Ectodermal cell (in vitro differentiated cells): ENCODE data around the gene C1QTNF1.

Experiments used
- H3K27ac ChIP-seq: 2 replicates; pipeline ENCODE4 v1.7.0; 2013; ENCODE audit warnings: mild to moderate bottlenecking, low read depth, low read length; ENCODE audit not compliant: insufficient read depth, poor library complexity, severe bottlenecking
- H3K27me3 ChIP-seq: 2 replicates; pipeline ENCODE4 v1.7.0; 2013; ENCODE audit warnings: mild to moderate bottlenecking, low read length; ENCODE audit not compliant: insufficient read depth, control insufficient read depth, poor library complexity, severe bottlenecking
- H3K36me3 ChIP-seq: one replicate; pipeline ENCODE4 v1.7.0; 2013; ENCODE audit warnings: low read length; ENCODE audit not compliant: control insufficient read depth, insufficient read depth
- H3K4me1 ChIP-seq: one replicate; pipeline ENCODE4 v1.7.0; 2013; ENCODE audit warnings: low read length; ENCODE audit not compliant: control insufficient read depth, insufficient read depth
- H3K4me3 ChIP-seq: 2 replicates; pipeline ENCODE4 v1.7.0; 2013; ENCODE audit warnings: low read depth, low read length, control low read depth; ENCODE audit not compliant: insufficient read depth
- H3K9me3 ChIP-seq: 2 replicates; pipeline ENCODE4 v1.7.0; 2013; ENCODE audit warnings: mild to moderate bottlenecking, low read length, moderate library complexity; ENCODE audit not compliant: control insufficient read depth
- WGBS, 2 experiments: methylation state at CpG; one replicate each; pipeline ENCODE4 v1.1.7; 2013; ENCODE audit warnings: missing lambda C conversion rate in 2 of 2; 5-methylcytosine and 5-hydroxymethylcytosine counted together

Gene C1QTNF1

DNA sequence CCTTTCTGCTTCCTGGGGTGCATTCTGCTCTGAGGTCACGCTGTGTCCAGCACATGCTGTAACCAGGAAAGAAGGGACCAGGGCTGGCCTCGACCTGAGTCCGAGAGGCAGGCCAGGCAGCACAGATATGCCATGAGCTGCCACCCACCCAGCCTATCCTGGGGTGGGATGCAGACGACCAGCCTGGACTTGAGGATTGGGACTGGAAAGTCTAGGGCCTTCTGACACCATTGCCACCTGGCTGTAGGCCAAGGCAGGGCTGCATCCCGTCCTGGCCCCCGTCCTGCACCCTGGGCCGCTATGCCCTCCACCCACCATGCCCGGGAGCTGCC, 65.0 kb downstream of the C1QTNF1 start:
- 81 to 83% methylated on average over 6 to 8 of the region's 8 CpGs for whole genome bisulfite sequencing, 2 experiments
- H3K27ac ChIP-seq: no peak overlapping the region
- no peaks in the 10 kb centered on the region for H3K36me3 ChIP-seq
- no peaks in the 10 kb centered on the region for H3K27me3 ChIP-seq
- no peak overlapping the region for H3K4me3 ChIP-seq
- no peaks in the 10 kb centered on the region for H3K4me1 ChIP-seq
- H3K9me3 ChIP-seq: no peaks in the 10 kb centered on the region

GRCh38 chr17:79089720-79090442, 65.9 kb downstream of the C1QTNF1 start:
- no peak overlapping the region for H3K4me3 ChIP-seq
- H3K36me3 ChIP-seq: no peaks in the 10 kb centered on the region
- H3K27me3 ChIP-seq: no peaks in the 10 kb centered on the region
- WGBS, 2 experiments: 90 to 91% methylated on average over 31 of the region's 31 CpGs
- no peaks in the 10 kb centered on the region for H3K9me3 ChIP-seq
- no peak overlapping the region for H3K27ac ChIP-seq
- no peaks in the 10 kb centered on the region for H3K4me1 ChIP-seq

GRCh38 chr17:79090443-79091225, 66.7 kb downstream of the C1QTNF1 start:
- Histone ChIP-seq H3K36me3 (no peaks in the 10 kb centered on the region), H3K27me3 (no peaks in the 10 kb centered on the region), H3K4me1 (no peaks in the 10 kb centered on the region), H3K9me3 (no peaks in the 10 kb centered on the region), H3K27ac (no peak overlapping the region), H3K4me3 (no peak overlapping the region)
- whole genome bisulfite sequencing, 2 experiments: 82 to 85% methylated on average over 32 of the region's 32 CpGs

GRCh38 chr17:79091226-79091670, 67.3 kb downstream of the C1QTNF1 start:
- no peaks in the 10 kb centered on the region for H3K9me3 ChIP-seq
- H3K27me3 ChIP-seq: no peaks in the 10 kb centered on the region
- H3K4me3 ChIP-seq: no peak overlapping the region
- WGBS, 2 experiments: 88 to 90% methylated on average over 10 of the region's 10 CpGs
- no peak overlapping the region for H3K27ac ChIP-seq
- H3K36me3 ChIP-seq: no peaks in the 10 kb centered on the region
- H3K4me1 ChIP-seq: no peaks in the 10 kb centered on the region

GRCh38 chr17:79092567-79092966, 68.6 kb downstream of the C1QTNF1 start:
- H3K9me3 ChIP-seq: no peaks in the 10 kb centered on the region
- no peaks in the 10 kb centered on the region for H3K36me3 ChIP-seq
- H3K27me3 ChIP-seq: no peaks in the 10 kb centered on the region
- no peak overlapping the region for H3K4me3 ChIP-seq
- H3K27ac ChIP-seq: no peak overlapping the region
- no peaks in the 10 kb centered on the region for H3K4me1 ChIP-seq
- WGBS, 2 experiments: 88 to 93% methylated on average over 4 of the region's 4 CpGs

DNA sequence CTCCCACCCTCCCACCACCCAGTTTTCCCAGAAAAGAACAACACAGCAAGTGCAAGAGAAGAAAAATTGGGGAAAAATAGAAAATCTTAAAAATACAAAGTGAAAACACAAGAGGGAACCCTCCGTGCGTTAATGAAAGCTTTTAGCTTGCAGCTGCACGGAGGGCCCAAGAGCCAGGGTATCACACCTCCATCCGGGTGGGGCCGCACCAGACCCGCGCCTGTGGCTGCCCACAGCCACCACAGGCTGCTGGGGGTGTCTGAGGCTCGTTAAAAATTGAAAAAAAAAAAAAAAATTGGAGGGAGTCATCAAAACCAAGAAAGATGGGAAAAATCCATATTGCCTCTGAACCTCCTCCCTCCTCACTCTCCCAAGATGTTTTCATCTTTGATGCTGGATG, 69.3 kb downstream of the C1QTNF1 start:
- Histone ChIP-seq H3K27ac (no peak overlapping the region), H3K4me1 (no peaks in the 10 kb centered on the region), H3K9me3 (no peaks in the 10 kb centered on the region), H3K4me3 (no peak overlapping the region), H3K36me3 (no peaks in the 10 kb centered on the region), H3K27me3 (no peaks in the 10 kb centered on the region)
- WGBS, 2 experiments: 92 to 94% methylated on average over 8 of the region's 8 CpGs

GRCh38 chr17:79094261-79094660, 70.3 kb downstream of the C1QTNF1 start:
- Histone ChIP-seq H3K36me3 (no peaks in the 10 kb centered on the region), H3K4me1 (no peaks in the 10 kb centered on the region), H3K4me3 (no peak overlapping the region), H3K27me3 (no peaks in the 10 kb centered on the region), H3K27ac (no peak overlapping the region), H3K9me3 (no peaks in the 10 kb centered on the region)
- WGBS, 2 experiments: 93 to 94% methylated on average over 15 to 17 of the region's 17 CpGs

GRCh38 chr17:79095345-79096055, 71.5 kb downstream of the C1QTNF1 start:
- Histone ChIP-seq H3K4me1 (no peaks in the 10 kb centered on the region), H3K36me3 (no peaks in the 10 kb centered on the region), H3K27me3 (no peaks in the 10 kb centered on the region), H3K9me3 (no peaks in the 10 kb centered on the region), H3K27ac (no peak overlapping the region), H3K4me3 (no peak overlapping the region)
- WGBS, 2 experiments: 91 to 93% methylated on average over 15 of the region's 15 CpGs

GRCh38 chr17:79096477-79096876, 72.5 kb downstream of the C1QTNF1 start:
- peaks cover 8% of the 10 kb centered on the region for H3K4me1 ChIP-seq
- WGBS, 2 experiments: 86 to 87% methylated on average over 10 to 13 of the region's 16 CpGs
- no peaks in the 10 kb centered on the region for H3K36me3 ChIP-seq
- no peaks in the 10 kb centered on the region for H3K9me3 ChIP-seq
- no peak overlapping the region for H3K27ac ChIP-seq
- no peaks in the 10 kb centered on the region for H3K27me3 ChIP-seq
- H3K4me3 ChIP-seq: no peak overlapping the region
